Cortex of kidney (tissue), 1 donor: Measurements from ENCODE around the gene MYO1G.

Experiments
- DNase-seq: peaks from one replicate; lab custom pipeline; 2025; lab: John Stamatoyannopoulos, UW

MYO1G gene

DNA sequence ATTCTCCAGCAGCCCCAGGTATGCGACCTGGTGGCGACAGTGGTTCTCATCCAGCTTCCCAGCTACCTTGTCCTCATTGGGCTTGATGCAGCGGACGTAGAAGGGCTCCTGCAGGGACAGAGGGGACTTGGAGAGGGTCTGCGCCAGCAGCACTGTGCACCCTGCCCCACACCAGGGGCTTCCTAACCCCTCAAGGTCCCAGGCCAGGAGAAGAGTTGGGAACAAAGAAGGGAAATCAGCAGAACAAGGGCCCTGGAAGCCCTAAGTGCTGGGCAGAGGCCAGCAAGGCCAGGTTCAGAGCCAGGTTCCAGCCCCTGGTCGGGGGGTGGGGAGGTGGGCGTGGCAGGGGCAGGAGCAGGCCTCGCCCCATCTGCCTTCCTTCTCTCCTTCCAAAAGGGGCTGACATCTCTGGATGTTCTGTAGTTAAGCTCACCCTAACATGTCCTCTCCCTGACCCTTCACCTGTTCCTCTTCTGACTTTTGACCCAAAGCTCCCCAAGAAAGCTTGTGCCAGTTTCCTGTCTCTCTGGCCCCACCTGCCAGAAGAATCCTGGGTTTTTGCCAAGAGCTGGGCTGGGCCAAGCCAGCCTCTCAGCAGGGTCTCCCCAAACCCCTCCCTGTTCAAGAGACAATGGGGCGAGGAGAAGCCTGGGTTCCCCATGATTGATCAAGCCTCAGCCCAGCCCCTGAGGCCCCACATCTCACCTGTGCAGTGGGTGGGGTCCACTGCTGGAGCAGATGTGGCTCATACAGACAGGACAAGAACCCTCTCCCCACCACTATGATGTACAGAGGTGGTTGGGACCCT, 11.9 kb downstream of the MYO1G start:
- DNase-seq: no peak

DNA sequence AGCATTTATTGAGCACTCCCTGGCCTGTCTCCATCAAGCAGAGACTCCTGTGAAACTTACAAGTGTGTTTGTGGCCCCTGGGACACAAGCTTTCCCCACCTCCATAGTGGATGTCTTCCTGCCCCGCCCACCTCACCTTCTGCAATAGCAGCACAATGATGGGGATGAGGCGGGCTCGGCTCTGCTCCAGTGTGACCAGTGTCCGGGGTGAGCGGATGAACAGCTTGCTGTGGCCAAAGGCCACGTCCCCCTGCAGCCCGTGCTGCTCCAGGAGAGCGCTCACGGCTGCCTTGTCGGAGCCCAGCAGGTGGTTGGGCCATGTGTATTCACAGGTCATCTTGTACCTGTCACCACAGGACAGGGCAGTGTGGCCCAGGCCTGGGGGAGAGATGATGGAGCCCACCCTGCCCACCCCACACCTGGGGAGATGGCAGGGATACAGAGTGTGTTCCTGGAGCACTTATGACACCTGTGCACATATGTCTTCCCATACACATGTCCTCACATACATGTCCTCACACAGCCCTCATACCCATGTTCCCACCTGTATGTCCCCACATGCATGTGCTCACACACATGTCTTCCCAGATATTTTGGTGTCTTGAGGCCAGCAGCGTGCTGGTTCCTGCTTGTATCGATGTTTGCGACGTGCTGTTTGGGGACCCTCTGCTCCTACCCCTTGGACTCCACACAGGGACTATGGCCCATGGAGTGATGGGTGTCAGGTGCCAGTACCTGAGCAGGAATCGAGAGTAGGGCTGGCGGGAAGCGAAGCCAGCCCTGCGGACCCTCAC, 12.7 kb downstream of the MYO1G start:
- DNase-seq: no peak

DNA sequence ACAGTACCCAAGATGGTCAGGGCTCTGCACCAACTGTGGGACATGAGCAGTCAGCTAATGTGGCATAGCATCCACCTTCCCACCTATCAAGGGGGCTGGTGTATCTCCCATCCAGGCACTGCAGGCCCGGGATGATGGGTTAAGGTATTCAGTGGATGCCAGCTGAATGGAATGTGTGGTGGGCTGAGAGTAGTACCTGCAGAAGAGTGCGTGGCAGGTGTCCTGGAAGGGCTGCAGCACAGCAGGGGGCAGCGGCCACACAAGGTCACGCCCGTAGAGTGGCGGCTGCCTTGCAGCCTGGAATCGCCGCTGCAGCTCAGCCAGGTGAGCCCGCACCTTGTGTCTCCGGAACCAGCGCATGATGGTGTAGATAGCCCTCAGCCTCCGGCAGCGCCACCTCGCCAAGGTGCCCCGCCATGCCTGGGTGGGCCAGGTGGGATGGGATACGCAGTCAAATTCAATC, 13.3 kb downstream of the MYO1G start:
- no peak for DNase-seq

DNA sequence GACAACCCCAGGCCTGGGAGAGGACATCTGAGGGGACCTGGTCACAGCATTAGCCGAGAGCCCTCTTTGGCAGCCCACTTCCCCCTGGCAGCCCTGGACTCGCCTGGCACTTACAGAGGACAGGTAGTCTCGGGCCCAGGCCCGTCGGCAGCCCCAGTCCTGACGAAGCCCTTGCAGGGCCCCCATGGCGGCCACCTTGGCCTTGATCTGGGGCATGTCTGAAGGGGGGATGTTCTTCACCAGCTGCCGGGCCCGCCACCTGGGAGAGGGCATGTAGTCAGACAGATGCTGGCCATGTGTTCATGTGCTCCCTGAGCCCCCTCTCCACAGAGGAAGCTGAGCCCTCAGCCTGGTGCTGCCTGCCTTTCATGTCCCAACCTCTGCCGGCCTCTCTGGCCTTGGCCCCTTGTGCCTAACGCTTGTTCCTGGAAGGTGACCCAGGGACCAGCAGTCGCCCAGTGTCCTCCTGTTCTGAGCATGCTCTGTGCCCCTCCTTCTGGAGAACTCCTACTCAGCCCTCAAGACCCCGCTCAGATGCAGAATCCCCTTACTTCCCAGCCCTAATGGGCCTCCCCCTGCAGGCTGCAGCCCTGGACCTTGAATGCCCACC, 13.9 kb downstream of the MYO1G start:
- no peak for DNase-seq

DNA sequence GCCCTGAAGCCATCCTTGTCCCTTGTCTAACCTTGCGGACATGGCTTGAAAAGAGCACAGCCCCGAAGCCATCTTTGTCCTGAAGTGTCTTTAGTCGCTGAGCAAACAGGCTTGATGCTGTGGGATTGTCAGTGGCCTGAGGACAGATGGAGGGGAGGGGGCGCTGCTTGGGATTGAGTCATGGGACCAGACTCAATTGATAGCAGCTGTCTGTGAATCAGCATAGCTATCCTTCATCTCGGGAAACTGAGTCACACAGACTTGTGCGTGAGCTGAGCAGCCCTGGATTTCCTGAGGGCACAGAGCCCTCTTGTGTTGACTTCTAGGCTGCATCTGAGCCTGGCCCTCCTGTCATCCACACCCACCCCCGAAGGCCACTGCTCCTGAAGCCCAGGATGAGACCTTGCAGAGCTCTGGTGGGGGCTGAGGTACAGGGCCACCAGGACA, 14.4 kb downstream of the MYO1G start:
- no peak for DNase-seq

DNA sequence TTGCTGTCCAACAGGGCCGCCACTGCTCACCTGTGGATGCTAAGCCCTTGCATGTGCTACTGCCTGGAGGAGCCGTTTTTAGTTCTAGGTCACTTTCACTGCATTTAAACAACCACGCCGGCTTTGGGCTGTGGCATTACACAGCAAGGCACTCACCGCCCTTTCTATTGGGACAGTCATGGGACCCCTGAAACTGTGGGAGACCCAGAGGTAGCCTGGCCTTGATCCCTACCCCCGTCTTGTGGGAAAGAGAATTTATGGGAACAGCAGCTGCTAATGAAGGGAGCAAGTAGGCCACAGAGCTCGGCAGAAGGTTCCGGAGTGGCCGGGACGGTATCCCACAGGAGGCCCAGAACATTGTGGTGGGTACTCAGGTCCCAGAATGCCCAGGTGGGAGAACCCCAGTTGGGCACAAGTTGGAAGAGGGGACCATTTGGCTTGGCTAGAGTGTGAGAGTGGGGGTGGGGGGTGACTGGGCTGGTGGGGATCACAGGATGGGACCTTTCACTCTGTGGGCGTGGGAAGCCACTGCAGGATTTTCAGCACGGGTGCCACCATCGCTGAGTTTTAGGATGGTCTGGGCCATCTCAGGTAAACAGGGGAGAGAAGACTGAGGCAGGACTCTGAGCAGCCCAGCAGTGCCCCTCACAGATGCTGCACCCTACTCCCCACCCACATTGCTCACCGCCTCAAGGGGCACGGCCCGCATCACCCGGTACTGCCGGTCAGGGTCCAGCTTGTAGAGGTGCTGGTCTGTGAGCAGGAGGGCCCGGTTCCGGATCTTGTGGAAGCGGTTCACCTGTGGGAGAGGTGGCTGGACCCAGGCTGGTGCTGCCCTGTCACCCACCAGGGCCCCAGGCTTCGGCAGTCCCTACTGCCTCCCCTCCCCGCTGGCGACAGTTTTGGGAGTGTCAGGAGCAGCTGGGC, 15.2 kb downstream of the MYO1G start:
- DNase-seq: no peak

DNA sequence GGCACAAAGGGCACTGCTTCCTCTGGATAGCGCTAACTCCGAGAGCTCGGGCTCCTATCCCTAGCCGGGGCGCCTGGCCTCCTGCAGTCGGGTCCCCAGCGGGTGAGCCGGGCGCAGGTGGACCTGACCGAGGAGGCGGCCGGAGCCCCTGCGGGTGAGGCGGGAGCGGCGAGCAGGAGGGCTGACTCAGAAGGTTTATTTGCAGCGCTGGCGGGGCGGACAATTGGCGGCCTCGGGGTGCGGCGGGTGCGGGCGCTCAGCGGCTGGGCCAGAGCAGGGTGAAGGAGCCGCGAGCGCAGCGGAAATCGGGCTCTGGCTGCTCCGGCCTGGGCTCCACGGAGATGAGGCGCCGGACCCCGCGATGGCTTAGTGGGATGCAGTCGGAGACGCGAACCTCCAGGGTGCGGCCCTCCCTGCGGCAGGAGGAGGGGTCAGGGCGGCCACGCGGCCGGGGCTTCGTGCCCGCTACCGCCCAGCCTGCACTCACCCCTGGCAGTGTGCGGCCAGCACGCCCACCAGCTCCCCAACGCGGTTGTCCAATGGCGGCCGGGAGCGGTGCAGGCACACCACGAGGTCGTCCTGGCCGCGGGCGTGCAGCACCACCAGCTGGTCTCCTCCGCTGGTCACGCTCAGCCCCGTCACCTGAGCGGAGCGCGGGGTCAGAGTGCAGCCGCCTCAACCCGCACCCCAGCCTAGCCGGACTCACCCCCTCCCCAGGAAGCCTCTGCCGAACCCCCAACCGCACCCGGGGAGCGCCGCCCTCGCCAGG, 16.1 kb downstream of the MYO1G start:
- DNase-seq: no peak

DNA sequence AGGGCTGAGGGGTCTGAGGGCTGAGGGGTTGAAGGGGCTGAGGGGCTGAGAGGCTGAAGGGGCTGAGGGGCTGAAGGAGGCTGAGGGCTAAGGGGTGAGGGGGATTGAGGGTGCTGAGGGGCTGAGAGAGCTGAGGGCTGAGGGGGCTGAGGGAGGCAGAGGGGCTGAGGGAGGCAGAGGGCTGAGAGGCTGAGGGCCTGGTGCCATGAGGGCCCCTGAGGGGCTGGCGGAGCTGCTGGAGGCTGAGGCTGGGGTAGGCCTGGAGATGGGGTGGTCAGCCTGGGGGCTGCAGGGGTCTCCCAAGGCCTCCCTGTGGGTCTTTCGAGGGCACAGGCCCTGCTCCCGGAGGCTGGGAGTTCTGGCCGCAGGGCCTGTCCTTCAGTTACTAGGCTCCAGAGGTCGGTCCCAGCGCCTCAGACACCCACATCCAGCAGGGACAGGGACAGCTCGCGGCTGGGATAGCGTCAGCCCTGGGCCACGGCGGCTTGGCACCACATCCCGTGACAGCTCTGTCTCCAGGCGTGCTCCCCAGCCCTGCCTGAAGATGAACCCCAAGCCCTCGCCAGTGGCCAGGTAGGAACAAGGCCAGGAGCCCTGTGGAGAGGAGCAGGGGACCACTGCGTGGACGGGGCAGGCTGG, 16.9 kb downstream of the MYO1G start:
- DNase-seq: no peak

DNA sequence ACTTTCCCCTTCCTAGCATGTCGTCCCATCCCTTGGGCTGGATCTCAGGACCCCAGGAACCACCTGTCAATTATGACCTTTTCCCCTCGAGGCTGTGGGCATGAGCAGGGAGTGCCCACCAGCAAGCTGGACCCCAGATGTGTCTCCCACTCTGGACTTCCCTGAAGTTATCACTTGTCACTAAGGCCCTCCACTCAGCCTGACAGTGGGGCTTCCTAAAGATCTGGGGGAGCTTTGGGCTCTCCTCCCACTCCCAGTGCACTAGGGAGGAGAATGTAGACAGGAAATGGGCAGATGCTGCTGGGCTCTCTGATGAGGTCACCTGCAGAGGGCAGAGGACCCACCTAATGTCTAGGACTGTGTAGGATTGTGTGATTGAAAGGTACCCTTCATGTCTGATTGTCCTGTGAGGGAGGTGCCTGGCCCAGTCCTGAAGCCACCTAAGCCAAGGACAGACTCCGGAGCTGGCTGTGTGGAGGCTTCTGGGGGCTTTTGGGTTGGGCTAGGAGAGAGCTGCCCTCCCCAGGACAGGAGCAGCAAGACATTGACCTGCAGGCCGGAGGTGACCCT, 18.7 kb downstream of the MYO1G start:
- no peak for DNase-seq

DNA sequence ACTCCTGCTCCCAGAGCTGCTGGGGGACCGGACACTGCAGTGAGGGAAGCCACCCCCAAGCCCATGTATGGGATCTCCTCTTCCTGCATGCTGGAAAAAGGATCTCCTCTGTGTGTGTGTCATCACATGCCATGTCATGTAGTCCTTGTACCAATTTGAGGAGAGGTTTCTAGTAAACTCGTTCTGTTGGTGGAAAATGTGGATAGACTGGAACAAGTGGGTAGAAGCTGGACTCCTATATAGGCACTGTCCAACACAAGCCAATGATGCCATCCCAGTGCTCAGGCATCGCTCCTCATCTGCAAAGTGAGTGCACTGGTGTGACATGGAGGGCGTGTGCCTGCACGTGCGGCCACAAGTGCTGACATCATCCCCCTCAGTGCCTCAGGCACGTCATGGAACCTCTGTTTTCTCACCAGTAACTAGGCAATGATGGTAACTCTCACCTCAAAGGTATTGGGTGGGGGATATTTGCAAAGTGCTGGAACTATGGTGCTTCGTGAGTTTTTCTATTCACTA, 19.3 kb downstream of the MYO1G start:
- no peak for DNase-seq

DNA sequence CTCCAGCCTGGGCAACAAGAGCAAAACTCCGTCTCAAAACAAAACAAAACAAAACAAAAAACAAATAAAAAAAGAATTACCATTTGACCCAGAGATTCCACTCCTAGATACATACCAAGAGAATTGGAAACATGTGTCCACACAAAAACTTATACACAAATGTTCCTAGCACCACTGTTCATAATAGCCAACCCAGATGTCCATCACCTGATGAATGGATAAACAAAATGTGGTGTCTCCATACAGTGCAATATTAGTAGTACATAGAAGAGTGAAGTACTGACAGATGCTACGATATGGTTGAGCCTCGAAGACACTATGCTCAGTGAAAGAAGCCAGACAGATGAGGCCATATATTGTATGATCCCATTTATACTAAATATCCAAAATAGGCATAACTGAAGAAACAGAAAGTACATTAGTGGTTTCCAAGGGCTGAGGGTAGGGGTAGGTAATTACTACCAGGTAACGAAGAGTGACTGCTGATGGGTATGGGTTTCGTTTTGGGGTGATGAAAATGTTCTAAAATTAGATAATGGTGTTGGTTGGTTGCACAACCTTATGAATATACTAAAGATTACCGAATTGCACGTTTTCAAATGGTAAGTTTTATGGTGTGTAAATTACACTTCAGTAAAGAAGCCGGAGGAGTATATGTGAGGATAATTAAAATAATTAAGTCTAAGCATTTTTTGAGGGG, 20.0 kb downstream of the MYO1G start:
- no peak for DNase-seq

DNA sequence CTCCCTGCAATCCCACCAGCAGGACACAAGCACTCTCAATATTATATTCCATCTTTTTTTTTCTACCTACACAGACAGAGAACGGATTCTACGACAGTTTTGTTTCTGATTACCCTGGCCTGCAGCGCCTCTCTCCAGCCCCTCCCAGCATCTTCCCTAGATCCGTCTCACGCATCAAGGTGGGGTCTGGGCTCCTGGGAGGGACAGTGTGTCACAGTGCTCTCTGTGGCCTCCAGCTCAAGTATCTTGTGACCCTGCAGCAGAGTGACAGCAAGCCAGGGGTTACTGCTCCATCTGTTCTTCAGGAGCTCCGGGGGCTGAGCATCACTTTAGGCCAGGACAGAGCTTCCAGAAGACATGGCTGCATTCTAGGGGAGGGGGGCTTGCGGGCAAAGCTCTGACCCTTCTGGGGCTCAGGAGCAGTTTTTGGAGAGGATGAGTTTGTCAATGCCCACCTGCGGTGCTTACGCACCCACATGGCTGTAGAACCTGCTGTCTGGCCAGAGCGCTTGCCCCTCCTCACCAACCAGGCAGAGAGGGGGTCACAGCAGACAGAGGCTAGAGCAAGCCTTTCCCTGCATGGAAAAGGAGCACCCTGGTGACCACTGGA, 22.6 kb downstream of the MYO1G start:
- DNase-seq: no peak

DNA sequence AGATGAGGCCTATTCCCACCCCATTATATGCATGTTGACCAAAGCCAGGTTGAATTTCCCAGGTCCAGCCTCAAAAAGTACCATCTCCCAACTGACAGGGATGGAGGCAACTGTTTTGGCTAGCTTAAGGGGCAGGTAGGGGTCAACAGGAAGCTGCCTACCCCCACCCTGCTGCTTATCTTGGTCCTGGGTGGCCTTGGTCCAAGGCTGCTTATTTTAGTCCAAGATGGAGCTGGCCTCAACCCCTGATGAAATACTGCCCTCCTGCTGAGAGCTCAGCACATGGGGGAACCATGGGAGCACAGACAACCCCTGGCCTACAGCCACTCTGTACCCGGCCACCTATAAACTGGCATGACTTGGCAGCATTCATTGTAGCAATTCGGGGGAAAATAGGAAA, 23.1 kb downstream of the MYO1G start:
- no peak for DNase-seq

DNA sequence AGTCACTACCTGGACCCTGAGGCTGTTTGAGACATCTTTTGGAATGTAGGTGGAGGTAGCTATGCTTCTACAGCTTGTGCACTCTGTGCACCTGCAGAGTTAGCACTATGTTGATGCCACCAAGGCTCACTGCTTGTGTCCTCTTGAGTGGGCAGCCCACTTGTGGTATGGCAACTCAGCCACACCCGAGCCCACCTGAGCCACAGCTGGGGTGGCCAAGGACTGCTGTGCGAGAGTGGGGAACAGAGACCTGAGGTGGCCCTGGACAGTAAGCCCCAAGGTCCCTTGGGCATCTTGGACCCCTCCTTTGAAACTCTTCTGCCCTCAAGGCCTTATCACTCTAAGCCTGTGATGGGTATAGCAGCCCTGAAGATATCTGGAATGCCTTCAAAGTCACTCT, 25.7 kb downstream of the MYO1G start:
- no peak for DNase-seq

DNA sequence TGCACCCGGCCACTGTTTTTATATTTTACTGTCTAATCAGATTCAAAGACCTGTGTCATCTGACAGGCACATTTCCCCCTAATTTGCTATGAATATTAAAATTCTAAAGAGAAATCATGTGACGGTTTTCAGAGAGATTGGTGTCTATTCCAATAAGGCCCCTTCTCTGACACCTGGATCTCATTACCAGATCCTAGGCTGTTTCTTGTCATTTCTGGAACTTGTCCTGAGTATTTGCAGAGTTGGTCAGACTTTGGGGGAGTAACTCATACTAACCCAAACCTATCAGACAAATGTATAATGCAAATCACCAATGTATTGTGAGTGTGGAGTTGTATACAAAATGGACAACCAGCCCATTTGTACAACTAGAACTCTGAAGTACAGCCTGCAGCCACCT, 29.5 kb downstream of the MYO1G start:
- DNase-seq: no peak

DNA sequence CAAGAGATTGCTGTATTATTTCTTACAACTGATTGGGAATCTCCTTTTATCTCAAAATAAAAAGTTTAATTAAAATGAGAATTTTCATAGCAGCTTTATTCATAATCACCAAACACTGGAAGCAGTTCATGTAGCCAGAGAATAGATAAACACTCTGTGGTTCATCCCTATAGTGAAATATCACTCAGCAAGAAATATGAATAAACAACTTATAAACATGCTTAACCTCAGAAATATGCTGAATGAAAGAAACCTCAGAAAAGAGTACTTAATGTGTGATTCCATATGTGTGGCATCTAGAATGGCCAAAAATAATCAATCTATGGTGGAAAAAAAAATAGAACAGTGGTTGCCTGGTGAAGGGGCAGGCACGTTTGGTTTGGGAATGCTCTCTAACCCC, 33.3 kb downstream of the MYO1G start:
- no peak for DNase-seq

DNA sequence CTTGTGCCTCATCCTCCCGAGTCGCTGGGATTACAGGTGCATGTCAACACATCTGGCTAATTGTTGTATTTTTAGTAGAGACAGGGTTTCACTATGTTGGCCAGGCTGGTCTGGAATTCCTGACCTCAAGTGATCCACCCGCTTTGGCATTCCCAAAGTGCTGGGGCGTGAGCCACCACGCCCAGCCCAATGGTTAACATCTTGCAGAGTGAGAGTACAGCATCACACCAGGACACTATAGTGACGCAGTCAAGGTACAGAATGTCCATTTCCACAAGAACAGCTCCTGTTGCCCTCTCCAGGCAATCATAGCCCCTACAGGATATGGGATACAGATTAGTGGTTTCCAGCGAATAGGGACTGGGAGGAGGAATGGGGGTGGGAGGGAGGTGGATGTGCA, 34.0 kb downstream of the MYO1G start:
- no peak for DNase-seq

DNA sequence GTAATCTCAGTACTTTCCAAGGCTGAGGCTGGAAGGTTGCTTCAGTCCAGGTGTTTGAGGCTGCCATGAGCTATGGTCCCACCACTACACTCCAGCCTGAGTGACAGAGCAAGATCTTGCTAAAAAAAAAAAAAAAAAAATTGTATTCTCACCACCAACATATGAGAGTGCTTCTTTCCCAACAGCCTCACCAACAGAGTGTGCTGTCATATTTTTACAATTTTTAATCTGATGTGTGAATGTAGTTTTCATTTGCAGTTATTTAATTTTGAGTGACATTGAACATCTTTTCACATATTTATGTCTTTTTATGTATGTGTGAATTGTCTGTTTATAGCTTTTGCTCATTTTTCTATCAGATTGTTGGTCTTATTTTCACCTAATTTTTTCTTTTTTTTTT, 35.2 kb downstream of the MYO1G start:
- no peak for DNase-seq

DNA sequence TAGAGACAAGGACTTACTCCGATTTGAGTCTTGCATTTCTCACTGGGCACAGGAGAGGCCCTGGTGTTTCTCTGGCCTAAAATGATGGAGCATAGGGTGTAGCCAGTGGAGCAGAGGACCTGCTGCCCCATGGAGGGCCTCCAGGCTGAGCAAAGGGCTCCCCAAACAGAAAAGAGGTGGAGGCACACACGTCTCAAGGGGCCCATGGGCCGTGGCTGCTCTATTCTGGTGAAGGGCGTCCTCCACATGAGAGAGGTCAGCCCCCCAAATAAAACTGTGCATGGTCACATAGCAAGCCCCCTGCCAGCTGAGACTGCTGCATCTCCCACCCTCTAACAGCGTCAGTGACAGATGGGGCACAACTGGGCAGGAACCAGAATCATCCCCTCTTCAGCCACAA, 41.4 kb downstream of the MYO1G start:
- DNase-seq: no peak
